Measurements from ENCODE around the gene LIPN.
"Not testable (repeated sequence)": the region's sequence is repeated elsewhere in the genome, so short reads cannot be mapped to it uniquely, and the experiment has no call there.

LIPN gene

GRCh38 chr10:88759366-88760101 lies at the start of gene LIPN:
LIPN (plus strand) TSS chr10:88760020; CDS start chr10:88761406, 1,386 bp downstream.
- DNase-seq (ENCODE audit: low read depth) = no peak

GRCh38 chr10:88715517-88715916 lies 44.3 kb upstream of the LIPN start:
- no peak for DNase-seq (ENCODE audit: low read depth)

- DNase-seq (ENCODE audit: low read depth) = no peak
Observed at GRCh38 chr10:88721392-88721791, 38.4 kb upstream of the LIPN start.

- no peak for DNase-seq (ENCODE audit: low read depth)
Observed at GRCh38 chr10:88725798-88726197, 34.0 kb upstream of the LIPN start.

GRCh38 chr10:88728107-88728763 lies 31.6 kb upstream of the LIPN start:
- DNase-seq (ENCODE audit: low read depth) = no peak

GRCh38 chr10:88730864-88731263 lies 29.0 kb upstream of the LIPN start:
- no peak for DNase-seq (ENCODE audit: low read depth)

- DNase-seq (ENCODE audit: low read depth) = no peak
Observed at GRCh38 chr10:88731296-88731695, 28.5 kb upstream of the LIPN start.

GRCh38 chr10:88733215-88733614 lies 26.6 kb upstream of the LIPN start:
- no peak for DNase-seq (ENCODE audit: low read depth)

GRCh38 chr10:88735661-88736060 lies 24.2 kb upstream of the LIPN start:
- no peak for DNase-seq (ENCODE audit: low read depth)

- not testable (repeated sequence) for DNase-seq (ENCODE audit: low read depth)
Observed at GRCh38 chr10:88741921-88742320, 17.9 kb upstream of the LIPN start.

- DNase-seq (ENCODE audit: low read depth) = no peak
Observed at GRCh38 chr10:88742448-88742847, 17.4 kb upstream of the LIPN start.

- DNase-seq (ENCODE audit: low read depth) = no peak
Observed at GRCh38 chr10:88744002-88744401, 15.8 kb upstream of the LIPN start.

GRCh38 chr10:88745633-88746032 lies 14.2 kb upstream of the LIPN start:
- DNase-seq (ENCODE audit: low read depth) = no peak

GRCh38 chr10:88754287-88754686 lies 5.5 kb upstream of the LIPN start:
- DNase-seq (ENCODE audit: low read depth) = no peak

GRCh38 chr10:88755753-88756152 lies 4.1 kb upstream of the LIPN start:
- DNase-seq (ENCODE audit: low read depth) = no peak

- no peak for DNase-seq (ENCODE audit: low read depth)
Observed at GRCh38 chr10:88756660-88757059, 3.2 kb upstream of the LIPN start.

GRCh38 chr10:88762906-88763305 lies 3.1 kb downstream of the LIPN start:
- no peak for DNase-seq (ENCODE audit: low read depth)

GRCh38 chr10:88763441-88763840 lies 3.6 kb downstream of the LIPN start:
- DNase-seq (ENCODE audit: low read depth) = no peak

GRCh38 chr10:88764110-88764509 lies 4.3 kb downstream of the LIPN start:
- DNase-seq (ENCODE audit: low read depth) = no peak

GRCh38 chr10:88765816-88766215 lies 6.0 kb downstream of the LIPN start:
- DNase-seq (ENCODE audit: low read depth) = no peak

- no peak for DNase-seq (ENCODE audit: low read depth)
Observed at GRCh38 chr10:88769384-88769783, 9.6 kb downstream of the LIPN start.

GRCh38 chr10:88781206-88781605 lies 21.4 kb downstream of the LIPN start:
- no peak for DNase-seq (ENCODE audit: low read depth)

- DNase-seq (ENCODE audit: low read depth) = no peak
Observed at GRCh38 chr10:88782222-88782621, 22.4 kb downstream of the LIPN start.

GRCh38 chr10:88783724-88784123 lies 23.9 kb downstream of the LIPN start:
- DNase-seq (ENCODE audit: low read depth) = no peak
